Measurements from ENCODE around the gene FAM199X. TPM values are rescaled to one million over a fixed set of nuclear protein-coding genes. Genes with fewer than 3 reads are reported as not detected.

Gene FAM199X
- total RNA-seq, 4 donors from 2014 or later = 36.3 to 51.9 (median 41.9) TPM

DNA sequence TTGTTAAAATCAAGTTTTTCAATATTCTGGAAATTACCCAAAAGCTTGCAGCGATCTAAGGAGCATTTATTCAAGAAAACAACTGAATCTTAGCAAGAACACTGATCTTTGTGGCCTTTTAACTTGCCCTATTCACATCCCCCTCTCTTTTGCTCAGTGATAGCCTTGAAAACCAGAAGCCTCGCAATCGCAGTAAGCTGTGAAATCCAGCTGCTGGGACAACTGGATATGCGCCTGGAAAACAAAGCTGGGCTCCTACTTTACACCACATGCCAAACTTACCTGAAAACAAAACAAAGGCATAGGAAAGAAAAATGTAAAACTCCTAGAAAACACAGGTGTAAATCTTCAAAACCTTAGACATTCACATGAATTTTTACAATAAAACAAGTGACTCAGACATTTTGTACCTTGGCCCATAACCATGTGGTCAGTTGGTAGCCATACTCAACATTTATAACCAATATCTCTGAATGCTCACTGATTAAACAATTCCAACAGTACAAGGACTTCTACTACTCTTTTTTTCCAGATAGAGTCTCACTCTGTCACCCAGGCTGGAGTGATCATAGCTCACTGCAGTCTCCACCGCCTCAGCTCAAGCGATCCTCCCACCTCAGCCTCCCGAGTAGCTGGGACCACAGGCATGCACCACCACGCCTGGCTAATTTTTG, 25.0 kb upstream of the FAM199X start:
- WGBS, 2 donors = 91 to 93% methylated on average over 8 of the region's 8 CpGs
- no peaks in the 10 kb centered on the region for H3K36me3 ChIP-seq

DNA sequence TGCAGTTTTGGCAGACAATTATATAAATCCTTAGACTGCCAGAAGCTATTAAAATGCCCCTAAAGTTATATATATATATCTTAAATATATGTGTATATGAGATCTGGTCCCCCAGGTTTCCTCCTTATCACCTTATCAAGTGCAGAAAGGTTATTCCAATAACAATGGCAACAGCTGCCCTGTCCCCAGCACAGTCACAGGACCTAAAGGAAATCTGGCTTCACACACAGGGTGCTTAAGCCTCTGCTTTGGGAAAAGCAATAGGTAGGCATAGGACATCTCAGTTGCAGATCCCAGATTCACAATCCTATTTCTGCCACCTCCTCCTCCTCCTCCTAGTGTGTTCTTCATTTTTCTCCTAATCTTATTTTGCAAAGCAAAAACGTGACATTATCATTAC, 15.2 kb upstream of the FAM199X start:
- H3K4me3 ChIP-seq (replicated peaks in 1 of 3) = no peak overlapping the region
- H3K9me3 ChIP-seq = no peaks in the 10 kb centered on the region
- no peaks in the 10 kb centered on the region for H3K27me3 ChIP-seq
- 44 to 48% methylated on average over 1 of the region's 1 CpG for WGBS, 2 donors
- intact Hi-C loops (cut with DNase I) = no loop called here
- H3K36me3 ChIP-seq = no peaks in the 10 kb centered on the region
- TF ChIP-seq, protein P1, sequence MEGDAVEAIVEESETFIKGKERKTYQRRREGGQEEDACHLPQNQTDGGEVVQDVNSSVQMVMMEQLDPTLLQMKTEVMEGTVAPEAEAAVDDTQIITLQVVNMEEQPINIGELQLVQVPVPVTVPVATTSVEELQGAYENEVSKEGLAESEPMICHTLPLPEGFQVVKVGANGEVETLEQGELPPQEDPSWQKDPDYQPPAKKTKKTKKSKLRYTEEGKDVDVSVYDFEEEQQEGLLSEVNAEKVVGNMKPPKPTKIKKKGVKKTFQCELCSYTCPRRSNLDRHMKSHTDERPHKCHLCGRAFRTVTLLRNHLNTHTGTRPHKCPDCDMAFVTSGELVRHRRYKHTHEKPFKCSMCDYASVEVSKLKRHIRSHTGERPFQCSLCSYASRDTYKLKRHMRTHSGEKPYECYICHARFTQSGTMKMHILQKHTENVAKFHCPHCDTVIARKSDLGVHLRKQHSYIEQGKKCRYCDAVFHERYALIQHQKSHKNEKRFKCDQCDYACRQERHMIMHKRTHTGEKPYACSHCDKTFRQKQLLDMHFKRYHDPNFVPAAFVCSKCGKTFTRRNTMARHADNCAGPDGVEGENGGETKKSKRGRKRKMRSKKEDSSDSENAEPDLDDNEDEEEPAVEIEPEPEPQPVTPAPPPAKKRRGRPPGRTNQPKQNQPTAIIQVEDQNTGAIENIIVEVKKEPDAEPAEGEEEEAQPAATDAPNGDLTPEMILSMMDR (IDR thresholded peaks at IDR 0.05) = no peak
- no peak for TF ChIP-seq POLR2A (IDR thresholded peaks at IDR 0.05)
- H3K27ac ChIP-seq = no peak overlapping the region
- H3K4me1 ChIP-seq = no peaks in the 10 kb centered on the region
- no peak for DNase-seq

More for the DNA sequence above, 25.0 kb upstream of the FAM199X start:
- no peaks in the 10 kb centered on the region for H3K27me3 ChIP-seq
- no peak overlapping the region for H3K27ac ChIP-seq
- intact Hi-C loops (cut with DNase I) = no loop called here
- no peaks in the 10 kb centered on the region for H3K9me3 ChIP-seq
- no peak for DNase-seq
- no peaks in the 10 kb centered on the region for H3K4me1 ChIP-seq
- H3K4me3 ChIP-seq (replicated peaks in 1 of 3) = no peak overlapping the region
- TF ChIP-seq, protein P1 (IDR thresholded peaks at IDR 0.05) = no peak
- no peak for TF ChIP-seq POLR2A (IDR thresholded peaks at IDR 0.05)

GRCh38 chrX:104156630-104157529, 9.4 kb upstream of the FAM199X start, which contains the start of gene SLC25A53:
Gene SLC25A53, minus strand, starts transcription at chrX:104157009. Its CDS starts 51,752 bp downstream, at chrX:104105257.
- Histone ChIP-seq H3K36me3 (no peaks in the 10 kb centered on the region), H3K27me3 (no peaks in the 10 kb centered on the region), H3K9me3 (no peaks in the 10 kb centered on the region), H3K4me1 (no peaks in the 10 kb centered on the region), H3K4me3 (replicated peaks in 1 of 3) (peak within 1 kb of the TSS; percentile 26 to 39 (median 35)), H3K27ac (peak within 1 kb of the TSS; percentile 65 to 78 (median 77))
- intact Hi-C loops (cut with DNase I) = no loop called here
- DNase-seq = peak; percentile 77 to 79
- TF ChIP-seq, protein P1 (IDR thresholded peaks at IDR 0.05) = no peak
- peak in 1 of 2 donors; percentile 59 for TF ChIP-seq POLR2A (IDR thresholded peaks at IDR 0.05)
- 0 to 1% methylated on average over 28 to 42 of the region's 44 CpGs for WGBS, 2 donors

DNA sequence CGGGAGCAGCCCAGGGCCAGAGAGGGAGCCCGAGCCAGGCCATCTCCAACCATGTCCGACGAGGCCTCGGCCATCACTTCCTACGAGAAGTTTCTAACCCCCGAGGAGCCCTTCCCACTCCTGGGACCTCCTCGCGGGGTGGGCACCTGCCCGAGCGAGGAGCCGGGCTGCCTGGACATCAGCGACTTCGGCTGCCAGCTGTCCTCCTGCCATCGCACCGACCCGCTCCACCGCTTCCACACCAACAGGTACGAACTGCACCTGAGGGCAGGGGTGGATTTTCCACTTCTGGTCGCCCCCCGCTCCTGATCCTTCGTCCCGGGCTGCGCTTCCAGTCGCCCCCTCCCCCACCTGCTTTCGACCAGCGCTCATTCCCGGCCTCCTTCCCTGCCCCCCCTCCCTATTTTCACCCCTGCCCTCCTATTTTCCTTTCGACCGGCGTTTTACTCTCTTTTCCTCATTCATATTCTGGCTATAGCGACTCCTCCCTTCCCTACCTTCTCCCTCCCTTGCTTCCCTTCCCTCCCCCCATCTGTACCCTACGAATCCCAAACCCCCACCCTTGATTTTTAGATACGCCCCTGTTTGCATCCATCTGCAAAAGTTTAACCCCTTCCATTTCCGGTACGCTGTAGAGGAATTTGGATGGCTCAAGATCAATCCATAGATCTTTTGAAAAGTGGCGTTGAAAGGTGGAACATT, 633 bp downstream of the FAM199X start:
- 0 to 1% methylated on average over 13 to 25 of the region's 37 CpGs for WGBS, 2 donors
- H3K36me3 ChIP-seq = no peaks in the 10 kb centered on the region
- no peak for TF ChIP-seq POLR2A (IDR thresholded peaks at IDR 0.05)
- TF ChIP-seq, protein P1 (IDR thresholded peaks at IDR 0.05) = no peak
- peak overlapping the region; percentile 57 to 75 (median 75) for H3K27ac ChIP-seq
- H3K9me3 ChIP-seq = no peaks in the 10 kb centered on the region
- no peak for DNase-seq
- no peaks in the 10 kb centered on the region for H3K27me3 ChIP-seq
- peaks cover 0 to 4% of the 10 kb centered on the region in 2 donors for H3K4me1 ChIP-seq
- peak overlapping the region; percentile 42 to 69 (median 47) for H3K4me3 ChIP-seq (replicated peaks in 1 of 3)
- intact Hi-C loops (cut with DNase I) = no loop called here
